GM10266 (cell line): Measurements from ENCODE around the gene C5orf63.

Experiments used
- DNase-seq: peaks from one replicate; pipeline ENCODE4 v3.0.0; 2012; ENCODE audit errors: extremely low spot score
- TF ChIP-seq, protein P1 (sequence below): IDR thresholded peaks from 2 replicates; pipeline ENCODE4 v1.5.1; 2012; ENCODE audit warnings: mild to moderate bottlenecking, low read depth; ENCODE audit not compliant: control insufficient read depth, insufficient read depth; ENCODE audit errors: missing control alignments

Gene C5orf63

DNA sequence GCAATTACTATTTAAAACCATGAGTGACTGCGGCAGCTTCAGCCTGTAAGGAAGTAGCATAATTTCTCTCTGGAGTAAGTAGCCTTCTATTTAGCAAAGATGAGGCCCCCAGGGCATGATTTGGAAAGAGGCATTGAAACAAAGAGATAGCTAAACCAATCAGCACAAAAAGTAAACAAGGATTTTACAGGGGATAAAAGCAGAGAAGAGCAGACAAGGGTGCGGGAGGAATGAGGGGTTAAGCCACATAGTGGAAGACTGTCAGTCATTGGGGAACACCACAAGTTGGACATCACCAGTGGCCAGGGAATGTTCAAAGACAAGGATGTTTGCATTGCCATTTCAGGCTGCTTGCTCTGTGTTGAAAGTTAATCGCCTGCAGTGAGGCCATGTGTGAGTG, 24.0 kb upstream of the C5orf63 start:
- no peak for DNase-seq
- TF ChIP-seq, protein P1, sequence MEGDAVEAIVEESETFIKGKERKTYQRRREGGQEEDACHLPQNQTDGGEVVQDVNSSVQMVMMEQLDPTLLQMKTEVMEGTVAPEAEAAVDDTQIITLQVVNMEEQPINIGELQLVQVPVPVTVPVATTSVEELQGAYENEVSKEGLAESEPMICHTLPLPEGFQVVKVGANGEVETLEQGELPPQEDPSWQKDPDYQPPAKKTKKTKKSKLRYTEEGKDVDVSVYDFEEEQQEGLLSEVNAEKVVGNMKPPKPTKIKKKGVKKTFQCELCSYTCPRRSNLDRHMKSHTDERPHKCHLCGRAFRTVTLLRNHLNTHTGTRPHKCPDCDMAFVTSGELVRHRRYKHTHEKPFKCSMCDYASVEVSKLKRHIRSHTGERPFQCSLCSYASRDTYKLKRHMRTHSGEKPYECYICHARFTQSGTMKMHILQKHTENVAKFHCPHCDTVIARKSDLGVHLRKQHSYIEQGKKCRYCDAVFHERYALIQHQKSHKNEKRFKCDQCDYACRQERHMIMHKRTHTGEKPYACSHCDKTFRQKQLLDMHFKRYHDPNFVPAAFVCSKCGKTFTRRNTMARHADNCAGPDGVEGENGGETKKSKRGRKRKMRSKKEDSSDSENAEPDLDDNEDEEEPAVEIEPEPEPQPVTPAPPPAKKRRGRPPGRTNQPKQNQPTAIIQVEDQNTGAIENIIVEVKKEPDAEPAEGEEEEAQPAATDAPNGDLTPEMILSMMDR = no peak

DNA sequence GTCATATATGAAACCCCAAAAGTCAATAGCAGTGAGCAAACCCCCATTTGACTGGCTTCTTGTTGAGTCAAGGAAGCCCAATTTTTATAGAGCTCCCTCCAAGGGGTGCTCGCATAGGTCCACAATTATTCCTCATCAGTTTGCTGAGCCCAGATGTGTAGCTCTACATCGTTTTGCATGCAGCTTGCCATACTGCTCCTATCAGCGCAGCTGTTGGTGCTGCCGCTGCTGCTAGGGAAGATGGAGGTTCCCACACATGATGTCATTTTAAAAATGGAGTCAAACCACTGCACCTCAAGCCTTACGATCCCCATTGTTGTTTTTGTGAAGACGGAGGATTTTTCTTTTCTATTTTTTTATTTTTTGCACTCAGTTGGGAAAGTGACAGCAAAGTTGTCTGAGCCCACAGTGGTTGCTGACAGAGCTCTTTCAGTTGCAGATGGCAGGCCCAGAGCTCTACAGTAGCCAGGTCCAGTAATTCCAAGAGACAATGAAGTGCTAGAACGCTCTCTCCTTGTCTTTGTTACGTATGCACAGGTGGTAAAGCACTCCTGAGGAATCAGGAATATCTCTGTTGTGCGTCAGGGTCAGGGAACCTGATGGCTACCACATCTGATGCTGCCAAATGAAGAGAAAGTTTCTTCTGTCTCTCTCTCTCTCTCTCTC, 23.2 kb upstream of the C5orf63 start:
- no peak for DNase-seq
- TF ChIP-seq, protein P1 = no peak

DNA sequence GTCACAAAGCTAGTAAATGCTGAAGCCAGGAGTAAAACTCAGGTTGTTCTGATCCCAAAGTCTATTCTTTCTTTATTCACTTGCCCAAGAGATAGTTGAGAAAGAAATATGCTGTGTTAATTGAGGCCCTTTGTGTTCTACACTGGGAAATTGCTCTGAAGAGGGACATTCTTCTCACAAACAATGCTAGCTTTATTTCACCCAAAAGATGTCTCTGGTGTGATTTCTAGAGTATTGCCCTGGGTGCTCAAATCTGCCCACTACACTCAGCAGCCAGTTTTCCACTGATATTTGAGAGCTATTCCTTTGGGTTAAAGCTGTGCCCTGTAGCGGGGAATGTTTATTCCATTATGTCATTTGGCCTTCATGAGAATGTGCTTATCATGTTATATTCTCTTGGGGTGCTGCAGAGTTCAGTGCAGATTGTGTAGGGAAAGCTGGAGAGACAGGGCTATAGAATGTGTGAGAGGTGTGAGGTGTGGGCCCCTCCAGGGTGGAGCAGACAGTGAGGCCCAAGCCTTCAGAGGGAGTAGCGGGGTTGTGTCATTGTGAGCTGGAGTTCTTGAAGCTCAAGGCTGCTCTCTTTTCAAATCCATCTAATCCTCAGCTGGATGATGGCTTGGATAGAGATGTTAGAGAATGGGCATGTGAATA, 21.0 kb upstream of the C5orf63 start:
- no peak for DNase-seq

DNA sequence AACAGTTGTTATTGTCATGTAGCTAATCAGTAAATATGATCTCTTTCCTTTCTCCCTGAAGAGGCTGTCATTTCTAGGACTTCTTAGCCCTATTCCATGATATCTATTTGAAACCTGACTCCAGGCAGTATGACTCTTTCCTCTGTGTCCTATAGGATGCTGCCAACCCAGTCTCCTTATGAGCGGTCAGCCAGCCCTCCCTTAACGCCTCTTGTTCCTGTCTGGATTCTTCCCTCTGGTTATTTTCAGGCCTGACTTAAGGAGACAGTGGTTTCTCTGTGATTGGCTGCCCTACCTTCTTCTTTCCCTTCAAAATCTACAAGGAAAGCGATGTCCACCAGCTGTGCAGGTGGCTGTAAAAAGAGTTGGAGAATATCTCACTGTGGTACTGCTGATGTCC, 19.4 kb upstream of the C5orf63 start:
- no peak for DNase-seq
- TF ChIP-seq, protein P1 = no peak

More for the DNA sequence above, 21.0 kb upstream of the C5orf63 start:
- TF ChIP-seq, protein P1 = no peak

DNA sequence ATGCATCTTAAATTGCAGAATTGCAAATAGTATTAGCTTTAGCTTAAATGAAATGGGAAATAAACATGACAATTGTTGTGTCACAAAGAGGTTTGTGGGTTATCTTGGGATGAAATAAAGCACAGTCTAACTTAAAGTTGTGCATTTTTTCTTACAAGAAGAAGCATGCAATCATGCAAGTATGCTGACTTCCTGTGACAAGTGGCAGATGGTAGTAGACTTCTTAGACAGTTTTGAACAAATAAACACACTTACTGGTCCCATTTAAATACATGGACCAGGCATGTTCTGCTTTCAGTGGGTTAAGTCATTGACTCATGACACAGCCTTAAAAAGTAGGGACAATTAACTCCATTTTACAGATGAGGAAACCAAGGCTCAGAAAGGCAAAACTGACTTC, 15.9 kb upstream of the C5orf63 start:
- DNase-seq = no peak
- TF ChIP-seq, protein P1 = no peak

DNA sequence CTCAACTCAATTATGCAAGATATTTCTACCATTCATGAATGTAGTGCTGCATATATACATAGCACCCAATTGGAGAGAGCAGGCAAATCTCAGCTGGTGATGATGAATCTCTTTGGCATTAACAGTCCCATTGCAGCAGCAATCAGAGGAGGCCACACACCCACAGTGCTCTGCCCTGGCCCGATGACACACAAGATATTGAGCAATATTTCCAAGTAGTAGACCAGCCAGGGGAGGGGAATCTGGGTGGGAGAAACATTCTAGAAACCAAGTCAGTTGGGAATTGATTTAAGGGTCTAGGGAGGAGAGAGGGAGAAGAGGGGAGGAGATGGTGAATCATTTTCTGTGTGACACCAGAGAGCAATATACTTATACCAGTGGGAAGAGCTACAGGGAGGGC, 14.9 kb upstream of the C5orf63 start:
- TF ChIP-seq, protein P1 = no peak
- no peak for DNase-seq

DNA sequence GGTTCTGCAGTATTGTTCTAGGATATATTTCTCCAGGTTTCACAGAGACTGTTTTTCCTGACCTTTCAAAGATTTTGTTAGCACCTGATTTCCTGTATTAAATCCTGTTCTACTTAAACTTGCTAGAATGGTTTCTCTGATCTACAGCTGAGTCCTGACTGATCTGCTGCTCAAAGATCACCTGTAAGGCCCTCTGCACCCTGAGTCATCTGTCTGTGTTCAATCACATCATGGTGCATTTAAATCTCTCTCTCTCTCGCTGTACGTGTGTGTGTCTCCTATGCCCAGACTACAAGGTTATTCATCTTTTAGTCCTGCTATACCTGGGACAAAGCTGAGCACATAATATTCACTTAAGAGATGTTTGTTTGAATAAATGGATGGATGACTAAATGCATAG, 13.3 kb upstream of the C5orf63 start:
- no peak for DNase-seq
- TF ChIP-seq, protein P1 = no peak
